ENCODE results near the gene SPOUT1. TPM values are rescaled to one million over a fixed set of nuclear protein-coding genes. Genes with fewer than 3 reads are reported as not detected.
"Not testable (repeated sequence)": the region's sequence is repeated elsewhere in the genome, so short reads cannot be mapped to it uniquely, and the experiment has no call there.

SPOUT1 gene
- total RNA-seq, result 10 to 100 TPM; 85.9 to 91.2 TPM

GRCh38 chr9:128829477-128830251, at the start of gene SPOUT1:
TSS of gene SPOUT1 (minus strand) at chr9:128829794. CDS start at chr9:128829780, 14 bp downstream.
- DNase-seq, result peak; percentile 96
- POLR2A ChIA-PET, result interaction anchor here (0.6 to 5.3 kb wide), 5 partner anchors 10 to 302 kb away, joined by 3 to 41 read pairs (median 3); partner anchors contain the start of gene ENDOG
- no peaks in the 10 kb centered on the region for H3K9me3 Mint-ChIP-seq
- no peaks in the 10 kb centered on the region for H3K27me3 Mint-ChIP-seq
- peaks cover 35% of the 10 kb centered on the region for H3K36me3 Mint-ChIP-seq (ENCODE audit: low read depth)
- H3K4me1 Mint-ChIP-seq (ENCODE audit: low read depth), result peaks cover 22% of the 10 kb centered on the region
- H3K4me3 Mint-ChIP-seq, result peak within 1 kb of the TSS; percentile 89
- no peak for TF ChIP-seq CTCF (IDR thresholded peaks at IDR 0.05)
- peak within 1 kb of the TSS; percentile 84 for H3K27ac Mint-ChIP-seq
- intact Hi-C loops (cut with micrococcal nuclease), result no loop called here
- peak; percentile 99 for ATAC-seq
- CTCF ChIA-PET, result interaction anchor here (0.7 to 5.7 kb wide), 4 partner anchors 11 to 128 kb away, joined by 3 to 53 read pairs (median 6); partner anchors contain the start of genes ENDOG, PKN3 and ZDHHC12

GRCh38 chr9:128877852-128878251, 48.3 kb upstream of the SPOUT1 start:
- intact Hi-C loops (cut with micrococcal nuclease), result no loop called here
- TF ChIP-seq CTCF (IDR thresholded peaks at IDR 0.05), result no peak
- no peak overlapping the region for H3K4me3 Mint-ChIP-seq
- H3K36me3 Mint-ChIP-seq (ENCODE audit: low read depth), result peaks cover 3% of the 10 kb centered on the region
- ATAC-seq, result no peak
- ChIA-PET CTCF (interaction anchor here (0.6 to 9.8 kb wide), 4 partner anchors 14 to 60 kb away, joined by 3 to 87 read pairs (median 8); partner anchors contain the start of gene ENDOG), POLR2A (interaction anchor here (0.8 to 1.1 kb wide), 2 partner anchors 10 to 34 kb away, joined by 3 read pairs; no protein-coding TSS in a partner anchor)
- H3K9me3 Mint-ChIP-seq, result no peaks in the 10 kb centered on the region
- DNase-seq, result no peak
- peaks cover 17% of the 10 kb centered on the region for H3K4me1 Mint-ChIP-seq (ENCODE audit: low read depth)
- no peaks in the 10 kb centered on the region for H3K27me3 Mint-ChIP-seq
- no peak overlapping the region for H3K27ac Mint-ChIP-seq

DNA sequence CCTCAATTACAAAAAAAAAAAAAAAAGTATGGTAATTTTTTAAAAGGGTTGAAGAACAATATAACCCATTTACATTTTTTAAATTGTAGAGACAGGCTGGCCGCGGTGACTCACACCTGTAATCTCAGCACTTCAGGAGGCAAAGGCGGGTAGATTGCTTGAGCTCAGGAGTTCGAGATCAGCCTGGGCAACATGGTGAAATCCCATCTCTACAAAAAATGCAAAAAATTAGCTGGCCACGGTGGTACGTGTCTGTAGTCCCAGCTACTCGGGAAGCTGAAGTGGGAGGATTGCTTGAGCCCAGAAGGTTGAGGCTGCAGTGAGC, 41.3 kb upstream of the SPOUT1 start:
- not testable (repeated sequence) for H3K4me3 Mint-ChIP-seq

GRCh38 chr9:128870128-128870940, 40.7 kb upstream of the SPOUT1 start:
- Mint-ChIP-seq H3K4me3 (no peak overlapping the region), H3K9me3 (no peaks in the 10 kb centered on the region), H3K27ac (no peak overlapping the region), H3K4me1 (ENCODE audit: low read depth) (peaks cover 5% of the 10 kb centered on the region), H3K36me3 (ENCODE audit: low read depth) (peaks cover 7% of the 10 kb centered on the region), H3K27me3 (no peaks in the 10 kb centered on the region)
- no peak for ATAC-seq
- ChIA-PET CTCF (interaction anchor here (1.2 to 2.9 kb wide), 4 partner anchors 8 to 58 kb away, joined by 4 to 10 read pairs (median 4); no protein-coding TSS in a partner anchor), POLR2A (no interaction called here)
- DNase-seq, result no peak
- no peak for TF ChIP-seq CTCF (IDR thresholded peaks at IDR 0.05)
- intact Hi-C loops (cut with micrococcal nuclease), result no loop called here

More for the DNA sequence above, 41.3 kb upstream of the SPOUT1 start:
- H3K36me3 Mint-ChIP-seq (ENCODE audit: low read depth); H3K27ac Mint-ChIP-seq; ATAC-seq; intact Hi-C loops (cut with micrococcal nuclease); H3K4me1 Mint-ChIP-seq (ENCODE audit: low read depth); DNase-seq; H3K27me3 Mint-ChIP-seq; H3K9me3 Mint-ChIP-seq; POLR2A ChIA-PET: not testable (repeated sequence)
- CTCF ChIA-PET, result interaction anchor here (1.2 to 2.9 kb wide), 4 partner anchors 9 to 58 kb away, joined by 4 to 10 read pairs (median 4); no protein-coding TSS in a partner anchor

- no peaks in the 10 kb centered on the region for H3K27me3 Mint-ChIP-seq
- H3K4me3 Mint-ChIP-seq, result no peak overlapping the region
- TF ChIP-seq CTCF (IDR thresholded peaks at IDR 0.05), result peak; percentile 98
- no peaks in the 10 kb centered on the region for H3K9me3 Mint-ChIP-seq
- H3K36me3 Mint-ChIP-seq (ENCODE audit: low read depth), result no peaks in the 10 kb centered on the region
- CTCF ChIA-PET, result interaction anchor here (0.6 to 9.1 kb wide), 12 partner anchors 10 to 138 kb away, joined by 3 to 157 read pairs (median 3); no protein-coding TSS in a partner anchor
- peak; percentile 92 for DNase-seq
- peaks cover 5% of the 10 kb centered on the region for H3K4me1 Mint-ChIP-seq (ENCODE audit: low read depth)
- H3K27ac Mint-ChIP-seq, result peak overlapping the region; percentile 30
- POLR2A ChIA-PET, result no interaction called here
- ATAC-seq, result peak; percentile 99
- intact Hi-C loops (cut with micrococcal nuclease), result loop anchor here (1.0 kb wide), 1 partner anchor 65 kb away; no protein-coding TSS in a partner anchor
Measured at GRCh38 chr9:128863647-128864046, 34.1 kb upstream of the SPOUT1 start.

Measured in activated CD8-positive, alpha-beta T cell treated with anti-CD3 and anti-CD28 coated beads for 36 hours (primary cell).